Measurements from ENCODE around the gene GABRB1.

GABRB1 gene

DNA sequence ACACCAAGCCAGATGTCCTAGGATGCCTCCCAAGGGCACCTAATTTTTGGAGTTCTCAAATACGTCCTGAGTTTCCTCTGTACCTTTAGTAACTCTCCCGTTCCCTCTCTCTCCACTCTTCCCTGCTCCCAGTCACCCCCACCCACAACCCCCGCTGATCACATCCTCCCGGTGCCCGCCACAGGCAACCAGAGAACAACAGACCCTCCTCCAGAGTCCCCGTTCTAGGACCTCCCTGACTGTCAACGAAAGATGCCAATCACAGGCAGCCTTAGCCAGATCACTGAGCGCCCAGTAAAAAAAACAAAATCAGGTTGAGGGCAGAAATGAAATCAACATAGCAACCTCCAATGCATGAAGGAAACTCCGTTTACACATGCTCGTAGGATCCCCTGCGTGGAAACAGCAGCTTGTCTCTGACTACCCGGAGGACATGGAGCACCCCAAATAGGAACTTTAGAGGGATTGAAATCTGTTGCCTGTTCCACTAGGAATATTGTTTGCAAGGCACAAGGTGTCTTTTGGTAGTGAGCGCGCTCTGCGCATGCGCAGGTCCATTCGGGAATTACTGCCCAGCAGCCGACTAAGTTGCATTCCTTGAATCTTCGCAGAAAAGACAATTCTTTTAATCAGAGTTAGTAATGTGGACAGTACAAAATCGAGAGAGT is at the start of gene GABRB1:
TSS of gene GABRB1 (plus strand) at position 557 of the 668 bp plus-strand sequence.
- FAIRE-seq = no peak

DNA sequence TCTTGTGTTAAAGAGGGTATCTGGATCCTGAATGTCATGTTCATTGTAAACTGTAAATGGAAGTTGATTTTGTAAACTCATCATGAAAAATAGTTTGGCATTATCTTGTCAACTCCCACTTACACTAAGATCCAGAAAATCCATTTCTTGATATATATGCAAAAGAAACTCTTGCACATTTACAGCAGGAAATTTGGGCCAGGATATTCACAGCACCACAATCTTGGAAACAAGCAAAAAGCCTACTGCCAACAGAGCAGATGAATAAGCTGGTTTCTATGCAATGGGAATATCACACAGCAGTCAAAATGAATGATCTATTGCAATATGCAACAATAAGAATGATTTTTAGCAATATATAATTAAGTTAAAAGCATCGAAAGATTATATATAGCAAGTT is 46.6 kb upstream of the GABRB1 start:
- no peak for FAIRE-seq

DNA sequence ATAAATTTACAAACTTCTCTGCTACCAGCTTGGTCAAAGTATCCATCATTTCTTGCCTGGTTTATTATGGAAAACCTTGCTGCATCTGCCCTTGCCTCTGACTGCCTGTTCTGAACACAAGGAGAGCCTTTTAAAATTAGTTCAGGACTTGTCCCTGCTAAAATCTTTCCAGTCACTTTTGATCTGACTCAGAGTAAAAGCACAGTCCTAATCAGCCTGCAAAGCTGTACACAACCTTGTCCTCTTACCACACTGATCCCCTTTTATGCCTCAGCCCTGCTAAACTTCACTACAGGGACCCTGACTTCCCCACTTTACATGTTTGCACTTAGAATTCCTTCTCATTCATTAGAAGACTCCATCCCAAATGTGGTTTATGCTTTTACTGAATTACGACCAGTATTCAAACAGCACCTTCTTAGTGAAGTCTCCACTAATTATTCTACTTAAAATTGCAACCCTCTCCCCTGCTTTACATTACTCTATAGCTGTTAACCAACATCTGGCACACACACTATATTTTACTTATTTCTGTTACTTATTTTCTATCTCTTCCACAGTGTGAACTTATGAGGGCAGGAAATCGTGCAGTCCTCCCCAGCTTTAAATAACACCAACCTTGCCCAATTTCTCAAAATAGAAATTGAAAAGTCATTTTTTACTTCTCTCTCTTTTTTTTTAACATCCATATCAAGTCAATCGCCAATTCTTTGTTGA is 44.3 kb upstream of the GABRB1 start:
- FAIRE-seq = no peak

DNA sequence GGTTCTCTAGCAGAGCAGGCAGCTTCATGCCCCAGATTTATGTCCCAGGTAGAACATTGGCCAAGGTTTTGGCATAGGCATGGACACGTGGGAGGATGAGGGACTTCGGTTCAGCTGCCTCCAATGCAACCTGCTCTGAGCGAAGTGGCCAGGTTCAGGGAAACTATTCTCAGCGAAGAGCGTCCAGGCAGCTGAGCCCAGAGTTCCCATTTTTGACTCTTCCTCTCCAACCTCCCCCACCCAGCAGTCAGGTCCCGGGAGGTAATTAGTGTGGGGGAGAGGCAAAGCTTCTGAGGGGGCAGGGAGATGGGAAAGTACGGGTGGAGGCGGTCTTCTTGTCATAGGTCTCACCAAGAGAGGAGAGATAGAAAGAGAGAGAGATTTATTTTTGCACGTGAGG is 39.0 kb upstream of the GABRB1 start:
- no peak for FAIRE-seq

DNA sequence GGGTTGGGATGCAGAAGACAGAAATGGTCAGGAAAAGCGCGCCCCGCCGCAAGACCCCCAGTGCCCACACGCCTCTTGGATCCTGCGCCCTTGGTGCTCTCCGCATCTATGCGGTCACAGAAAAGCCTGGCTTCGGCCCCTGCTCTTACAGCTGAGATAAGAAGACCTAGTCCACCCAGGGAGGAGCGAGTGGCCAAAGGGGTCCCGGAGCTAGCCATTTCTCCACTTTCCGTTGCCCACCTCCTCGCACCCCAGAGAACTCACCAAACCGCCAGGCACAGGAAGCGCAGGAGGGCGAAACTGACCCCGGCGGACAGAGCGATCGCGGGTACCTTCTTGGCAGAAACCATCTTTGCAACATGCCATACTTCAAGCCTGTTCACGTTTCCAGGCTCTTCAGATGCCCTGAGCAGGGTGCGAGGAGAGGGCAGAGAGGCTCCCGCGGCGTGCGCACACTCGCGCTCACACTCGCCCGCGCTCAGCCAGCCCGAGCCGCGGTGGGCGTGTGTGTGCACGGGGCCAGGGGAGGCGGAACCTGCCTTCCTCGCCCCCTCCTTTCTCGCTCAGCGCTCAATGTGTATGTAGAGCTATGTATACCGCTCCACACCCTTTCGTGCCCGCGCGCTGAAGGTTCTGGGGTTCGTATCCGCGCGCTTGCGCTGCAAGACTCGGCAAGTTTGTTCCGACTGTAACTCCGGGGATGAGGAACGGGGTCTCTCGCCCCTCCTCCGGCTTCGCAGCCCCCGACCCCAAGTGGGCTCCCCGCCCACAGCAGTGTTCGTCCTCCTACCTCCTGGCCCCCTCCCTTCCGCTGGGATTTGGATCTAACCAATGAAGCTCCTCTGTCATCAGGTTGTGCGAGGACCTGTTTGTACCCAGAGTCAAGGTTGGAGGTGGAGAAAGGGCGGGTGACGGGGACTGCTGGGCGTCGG is 38.0 kb upstream of the GABRB1 start, which contains the start of gene GABRA4:
TSS of gene GABRA4 (minus strand) at position 507 of the 932 bp plus-strand sequence. CDS start at position 350, 157 bp downstream.
- no peak for FAIRE-seq

DNA sequence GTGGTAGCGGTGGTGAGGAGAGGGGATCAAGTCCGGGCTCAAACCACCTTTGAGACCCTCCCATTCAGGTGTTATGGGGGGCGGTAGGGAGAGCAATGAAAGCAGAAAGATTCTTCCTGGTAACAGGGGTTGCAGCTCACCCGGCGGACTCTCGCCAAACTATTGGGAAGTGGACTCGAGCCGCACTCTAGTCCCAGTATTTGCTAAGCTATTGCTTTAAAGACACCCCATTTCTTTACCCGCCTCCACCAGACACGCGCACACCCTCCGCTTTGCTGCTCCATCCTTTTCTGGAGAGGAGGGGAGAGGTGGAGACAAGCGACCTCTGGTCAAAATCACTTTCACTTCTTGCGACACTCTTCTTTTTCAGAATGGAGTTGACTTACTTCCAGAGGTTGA is 37.4 kb upstream of the GABRB1 start:
- FAIRE-seq = no peak

DNA sequence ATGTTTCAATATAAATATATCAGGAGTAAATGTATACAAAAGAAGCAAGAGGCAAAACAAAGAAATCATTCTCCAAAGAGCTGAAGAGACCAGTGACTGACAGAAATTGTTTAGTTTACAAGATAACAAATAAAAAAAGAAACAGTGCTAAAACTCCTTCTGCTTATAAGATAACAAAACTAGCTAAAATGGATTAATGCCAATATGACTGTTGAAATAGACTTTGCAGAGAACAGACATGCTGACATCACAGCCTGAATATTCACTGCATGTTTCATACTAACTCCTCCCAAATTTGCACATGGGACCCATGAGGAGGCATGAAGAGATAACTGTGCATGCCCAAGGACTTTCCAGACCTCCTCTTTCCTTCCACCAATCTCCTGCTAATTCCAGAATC is 31.8 kb upstream of the GABRB1 start:
- FAIRE-seq = no peak

DNA sequence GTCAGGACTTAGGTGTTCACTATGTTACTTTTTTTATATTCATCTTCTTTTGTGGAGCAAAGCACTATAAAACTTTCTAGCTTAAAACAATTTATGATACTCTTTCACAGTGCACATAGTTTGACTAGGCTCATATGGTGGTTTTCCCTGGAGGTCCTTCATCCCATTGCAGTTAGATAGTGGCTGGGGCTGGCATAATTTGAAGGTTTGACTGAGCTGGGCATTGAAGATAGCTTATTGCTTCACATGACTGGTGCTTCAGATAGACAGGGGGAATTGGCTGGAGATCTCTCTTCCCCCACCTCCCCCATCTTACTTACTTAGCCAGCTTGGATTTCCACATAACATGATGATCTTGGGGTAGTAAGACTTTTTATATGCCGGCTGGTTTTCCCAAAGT is 31.0 kb upstream of the GABRB1 start:
- FAIRE-seq = no peak

DNA sequence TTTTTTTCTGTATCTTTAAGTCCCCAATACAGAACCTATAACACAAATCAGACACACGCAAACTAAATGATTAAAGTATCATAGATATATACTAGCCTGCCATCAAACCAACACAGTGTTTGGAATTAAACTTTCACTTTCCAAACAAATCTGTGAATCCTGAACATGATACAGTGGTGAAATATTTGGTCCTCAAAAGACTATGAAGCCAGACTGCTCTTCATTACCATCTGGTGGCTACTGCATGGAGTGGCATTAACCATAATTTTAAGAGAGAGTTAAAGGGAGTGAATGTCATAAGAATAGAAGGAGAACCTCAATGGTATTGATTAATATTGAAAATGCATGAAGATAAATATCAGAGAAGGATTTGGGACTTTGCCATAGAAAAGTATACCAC is 28.8 kb upstream of the GABRB1 start:
- FAIRE-seq = no peak

DNA sequence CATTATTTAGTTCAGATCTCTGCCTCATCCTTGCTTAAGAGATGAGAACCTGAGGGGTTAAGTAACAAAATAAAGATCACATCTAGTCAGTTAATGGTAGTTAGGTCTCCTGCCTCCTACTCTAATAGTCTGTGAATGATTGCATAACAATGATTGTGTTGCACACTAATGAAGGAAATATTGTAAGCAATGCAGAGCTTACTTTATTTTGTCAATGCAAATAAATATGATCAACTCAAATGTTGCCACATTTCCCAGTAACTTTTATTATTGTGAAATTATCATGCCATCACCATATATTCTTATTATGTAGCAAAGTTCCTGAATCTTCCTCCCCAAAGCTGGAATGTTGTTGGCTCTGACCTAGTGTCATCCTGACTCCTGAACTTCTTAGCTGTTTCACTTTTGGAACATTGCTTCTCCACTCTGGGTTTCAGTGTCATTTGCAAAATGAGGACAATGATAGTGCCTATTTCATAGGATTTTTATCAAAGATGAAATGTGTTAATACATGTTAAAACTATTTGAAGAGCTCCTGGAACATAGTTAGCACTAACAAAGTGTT is 20.9 kb upstream of the GABRB1 start:
- no peak for FAIRE-seq

DNA sequence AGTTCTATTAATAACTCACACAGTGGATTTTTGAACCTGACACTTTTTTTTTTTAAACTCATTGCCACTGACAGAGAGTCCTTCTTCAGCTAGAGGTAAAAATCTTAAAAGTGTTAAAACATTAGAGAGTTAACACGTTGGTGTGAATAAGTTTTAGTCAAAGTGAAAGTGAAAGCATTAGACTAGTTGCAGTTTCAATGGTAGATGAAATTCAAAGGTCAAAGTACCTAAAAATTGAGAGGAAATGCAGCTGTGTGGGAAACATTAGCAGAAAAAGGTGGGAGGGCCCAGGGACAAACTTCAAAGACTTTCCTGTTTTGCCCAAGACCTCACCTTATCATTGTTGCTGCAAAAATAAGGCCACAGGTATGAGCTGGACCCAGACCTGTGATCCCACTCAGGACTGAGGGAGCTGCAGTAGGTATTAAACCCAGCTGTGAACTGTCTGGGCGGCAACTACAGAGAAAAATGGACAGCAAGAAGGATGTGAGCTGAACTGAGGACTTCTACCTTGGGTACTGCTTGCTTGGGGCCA is 20.4 kb upstream of the GABRB1 start:
- FAIRE-seq = no peak

DNA sequence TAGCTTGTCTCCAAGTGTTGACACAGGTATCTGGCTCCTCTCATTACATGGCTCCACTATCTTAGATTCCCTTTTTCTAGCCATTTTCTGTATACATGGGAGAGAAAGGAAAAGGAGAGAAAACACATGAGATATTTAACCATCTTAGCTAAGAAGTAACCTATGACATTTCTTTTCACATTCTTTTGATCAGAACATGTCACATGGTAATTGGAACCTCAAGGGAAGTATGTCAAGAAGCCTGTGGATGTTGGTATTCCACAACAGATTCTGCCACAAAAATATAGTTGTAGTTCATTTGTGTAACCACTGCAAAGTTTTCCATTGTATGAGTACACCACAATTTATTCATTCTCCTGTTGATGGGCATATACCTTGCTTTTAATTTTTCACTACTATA is 18.7 kb upstream of the GABRB1 start:
- no peak for FAIRE-seq

DNA sequence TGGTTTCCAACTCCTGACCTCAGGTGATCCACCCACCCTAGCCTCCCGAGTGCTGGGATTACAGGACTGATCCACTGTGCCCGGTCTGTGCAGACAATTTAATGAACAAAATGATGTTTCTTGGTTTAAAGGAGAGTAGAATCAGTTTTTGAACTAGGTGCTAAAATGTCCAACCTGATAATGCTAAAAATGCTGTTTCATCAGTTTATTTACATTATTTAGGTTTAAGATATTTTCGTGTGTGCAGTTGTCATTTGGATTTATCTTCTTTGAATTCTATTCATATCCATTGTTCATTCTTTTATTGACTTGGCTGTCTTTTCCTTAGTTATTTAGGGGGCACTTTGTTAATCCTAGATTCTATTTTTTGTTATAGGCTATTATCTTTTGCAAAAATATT is 18.0 kb upstream of the GABRB1 start:
- no peak for FAIRE-seq

DNA sequence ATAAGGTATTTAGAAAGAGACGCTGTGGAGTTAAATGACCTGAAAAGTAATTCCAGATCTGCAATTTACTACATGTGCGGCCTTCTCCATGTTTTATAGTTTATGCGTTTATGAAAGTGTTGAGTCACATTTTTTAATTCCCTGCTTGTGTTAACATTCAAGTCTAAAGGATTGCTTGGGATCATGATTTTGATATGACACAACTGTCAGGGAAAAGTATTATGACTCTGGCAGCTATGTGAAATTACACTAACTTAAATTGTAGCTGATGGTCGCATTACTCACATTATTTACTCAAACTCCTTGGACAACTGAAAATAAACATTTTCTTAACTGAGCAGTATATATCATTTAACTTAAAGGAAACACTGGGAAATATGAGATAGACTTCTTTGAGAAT is 14.3 kb upstream of the GABRB1 start:
- FAIRE-seq = no peak

DNA sequence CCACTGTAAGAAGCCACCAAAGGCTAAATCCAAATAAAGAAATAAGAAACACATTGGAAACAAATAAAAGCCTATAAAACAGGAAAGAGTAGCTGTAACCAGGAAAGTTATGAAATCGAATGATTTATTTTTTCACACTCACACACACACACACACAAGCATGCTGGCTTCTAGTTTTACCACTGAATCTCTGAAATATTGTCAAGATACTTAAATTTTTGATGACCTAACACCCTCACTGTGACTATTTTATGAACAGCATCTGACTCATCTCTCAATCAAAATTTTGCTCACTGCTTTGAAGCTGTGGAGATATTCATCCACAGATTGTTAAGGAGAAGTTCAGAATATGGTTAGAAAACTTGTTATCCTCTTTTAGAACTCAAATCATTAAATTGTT is 13.9 kb upstream of the GABRB1 start:
- FAIRE-seq = no peak

DNA sequence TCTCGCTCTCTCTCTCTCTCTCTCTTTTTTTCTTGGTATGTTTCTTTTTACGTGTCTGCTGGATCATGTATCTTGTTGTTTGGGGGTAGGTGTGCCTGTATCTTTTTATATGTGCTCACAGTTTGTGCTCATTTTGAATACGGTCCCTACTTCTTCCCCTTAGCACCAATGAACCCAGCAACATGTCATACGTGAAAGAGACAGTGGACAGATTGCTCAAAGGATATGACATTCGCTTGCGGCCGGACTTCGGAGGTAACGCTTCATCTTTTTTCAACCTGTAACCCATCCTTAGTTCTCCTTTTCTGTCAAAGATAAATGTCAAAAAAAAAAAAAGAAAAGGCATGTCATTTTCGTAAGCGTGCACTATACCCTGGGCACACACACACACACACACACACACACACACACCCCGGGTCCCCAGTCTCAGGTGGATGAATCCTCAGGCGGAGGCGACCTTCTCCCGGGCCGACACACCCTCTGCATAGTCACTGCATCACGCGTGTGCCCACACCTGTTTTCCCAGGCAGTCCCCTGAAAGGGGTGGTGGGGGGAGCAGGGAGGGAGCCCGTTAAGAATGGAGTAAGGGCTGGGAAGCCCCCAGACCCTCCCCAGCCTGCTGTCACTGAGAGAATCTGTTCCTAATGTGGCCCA is 511 bp downstream of the GABRB1 start:
- FAIRE-seq = no peak

DNA sequence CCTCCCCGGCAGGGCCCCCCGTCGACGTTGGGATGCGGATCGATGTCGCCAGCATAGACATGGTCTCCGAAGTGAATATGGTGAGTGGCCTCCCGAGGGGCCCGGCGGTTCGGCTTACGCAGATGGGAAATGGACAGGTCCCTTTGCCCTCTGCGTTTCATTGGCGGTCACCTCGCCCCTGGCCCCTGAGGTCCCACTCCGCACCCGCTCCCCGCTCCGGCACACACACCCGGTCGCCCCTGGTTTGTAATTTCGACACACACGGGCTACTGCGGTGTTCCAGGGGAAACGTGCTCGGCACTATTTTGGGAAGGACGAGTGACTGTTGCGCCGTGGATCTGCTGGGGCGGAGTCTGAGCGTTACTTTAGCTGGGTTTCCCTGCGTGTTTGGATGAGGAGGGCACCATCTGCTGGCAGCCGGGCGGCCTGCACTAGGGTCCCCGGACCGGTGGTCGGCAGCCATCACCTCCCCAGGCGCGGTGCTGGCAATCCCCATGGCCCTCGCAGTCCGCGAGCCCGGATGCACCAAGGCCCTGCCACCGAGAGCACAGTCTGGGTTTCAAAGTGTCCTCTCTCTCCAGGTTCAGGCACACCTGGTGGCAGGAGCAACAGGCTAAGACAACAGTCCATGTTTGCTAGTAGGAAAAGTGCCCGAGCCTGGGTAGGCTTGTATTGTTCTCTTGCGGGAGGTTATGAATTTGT is 1.2 kb downstream of the GABRB1 start:
- no peak for FAIRE-seq

DNA sequence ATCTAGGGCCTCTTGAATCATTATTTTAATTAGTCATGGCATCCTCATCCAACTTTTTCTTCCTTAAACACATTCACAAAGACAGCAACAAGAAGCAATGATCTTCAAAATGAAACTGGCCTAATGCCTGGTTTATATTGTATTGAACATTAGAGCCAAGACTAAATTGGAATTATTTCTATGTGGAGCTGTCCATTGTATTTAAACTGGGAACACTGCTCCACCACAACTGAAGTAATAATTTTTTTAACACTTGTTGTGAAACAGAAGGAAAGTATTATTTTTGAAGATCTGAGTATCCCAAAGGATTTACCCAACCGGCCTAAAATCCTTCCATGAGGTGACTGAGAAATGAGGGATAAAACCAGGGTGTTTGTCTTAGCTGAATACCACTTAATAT is 6.9 kb downstream of the GABRB1 start:
- no peak for FAIRE-seq

DNA sequence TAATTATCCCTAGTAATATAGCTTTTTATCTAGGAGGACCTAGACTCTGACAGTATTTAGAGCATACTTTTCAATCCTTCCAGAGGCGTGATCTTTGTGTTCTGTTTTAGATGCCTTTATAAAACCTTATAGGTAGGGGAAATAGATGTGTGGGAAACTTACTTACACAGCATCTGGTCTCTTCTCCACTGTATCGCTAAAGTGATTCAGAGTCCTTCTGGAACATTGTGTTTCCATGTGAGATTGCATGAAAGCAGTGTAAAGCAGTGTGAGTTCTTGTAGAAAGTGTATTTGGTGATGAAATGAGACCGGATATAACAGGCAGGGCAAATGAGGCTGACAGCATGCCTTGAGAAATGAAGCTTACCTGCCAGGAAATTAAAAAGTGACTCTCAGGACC is 9.5 kb downstream of the GABRB1 start:
- no peak for FAIRE-seq

DNA sequence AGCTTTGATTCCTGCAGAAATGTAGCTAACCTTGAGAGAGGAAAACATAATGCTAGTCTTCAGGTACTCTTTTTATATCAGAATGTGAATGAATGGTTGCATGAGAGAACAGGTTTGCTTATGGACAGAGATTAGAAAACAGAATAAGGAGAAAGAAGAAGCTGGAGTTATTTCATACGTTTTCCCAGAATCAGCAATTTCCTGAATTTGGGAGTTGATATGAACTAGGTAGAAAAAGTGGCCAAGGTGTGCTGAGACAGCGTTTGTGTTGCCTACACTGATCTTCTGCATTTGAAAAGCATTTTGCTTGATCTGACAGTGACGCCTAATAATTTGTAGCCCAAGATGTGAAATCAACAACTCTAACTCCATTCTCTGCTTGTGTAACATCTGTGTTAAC is 12.5 kb downstream of the GABRB1 start:
- FAIRE-seq = no peak

DNA sequence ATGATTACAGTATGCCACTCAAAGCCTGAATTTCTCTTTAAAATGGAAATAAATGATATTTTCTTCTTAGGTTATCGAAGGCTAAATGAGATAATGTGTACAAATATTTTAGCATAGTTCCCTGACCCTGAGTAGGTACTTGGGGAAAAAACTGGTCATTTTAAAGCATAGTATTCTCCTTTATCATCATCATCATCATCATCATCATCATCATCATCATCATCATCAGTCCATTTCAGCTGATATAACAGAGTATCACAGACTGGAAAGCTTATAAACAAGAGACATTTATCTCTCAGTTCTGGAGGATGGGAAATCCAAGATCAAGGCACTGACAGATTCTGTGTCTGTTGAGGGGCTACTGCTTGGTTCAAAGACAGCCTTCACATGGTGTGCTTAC is 13.9 kb downstream of the GABRB1 start:
- FAIRE-seq = no peak

DNA sequence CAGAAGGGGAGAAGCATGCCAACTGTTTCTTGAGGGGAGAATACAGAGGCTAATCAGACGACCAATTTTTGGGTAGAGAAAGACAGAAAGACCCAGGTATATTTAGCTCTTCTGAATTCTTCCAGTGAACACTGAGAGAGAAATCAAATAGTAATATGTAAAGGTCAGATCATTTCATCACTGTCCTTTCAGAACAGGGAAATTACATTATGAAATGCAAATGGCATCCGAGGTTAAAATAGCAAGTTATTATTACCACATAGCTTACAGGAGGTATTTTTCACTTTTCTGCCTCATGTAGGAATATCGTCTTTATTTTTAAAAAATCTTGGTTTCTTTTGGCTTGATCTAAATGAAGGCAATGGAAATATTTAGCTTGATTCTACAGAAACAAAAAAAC is 18.0 kb downstream of the GABRB1 start:
- no peak for FAIRE-seq
